HCT116 (cell line): Measurements from ENCODE around the gene TMEM271.

Experiments used
- CTCF ChIP-seq, 3 experiments: fragments of 200-600 bp in 1 of 3; sonication (generic) in 1 of 3; IDR thresholded peaks in 2 of 3; conservative IDR thresholded peaks in 1 of 3; 2 replicates each; pipeline ENCODE4 v1.5.1; 2012 to 2017; ENCODE audit warnings: low read depth in 2 of 3, low read length in 2 of 3, antibody characterized with exemption in 1 of 3, borderline replicate concordance in 1 of 3, control low read depth in 1 of 3, mild to moderate bottlenecking in 1 of 3, mixed read lengths in 1 of 3, mixed run types in 1 of 3, moderate library complexity in 1 of 3; ENCODE audit not compliant: insufficient read depth in 1 of 3
- EZH2phosphoT487 ChIP-seq: fragments of 200-600 bp; IDR thresholded peaks from 2 replicates; pipeline ENCODE4 v1.6.1; 2018; ENCODE audit warnings: antibody characterized with exemption, borderline replicate concordance
- TF ChIP-seq, protein P1 (sequence below): IDR thresholded peaks from 2 replicates; pipeline ENCODE4 v1.6.1; 2012

DNA sequence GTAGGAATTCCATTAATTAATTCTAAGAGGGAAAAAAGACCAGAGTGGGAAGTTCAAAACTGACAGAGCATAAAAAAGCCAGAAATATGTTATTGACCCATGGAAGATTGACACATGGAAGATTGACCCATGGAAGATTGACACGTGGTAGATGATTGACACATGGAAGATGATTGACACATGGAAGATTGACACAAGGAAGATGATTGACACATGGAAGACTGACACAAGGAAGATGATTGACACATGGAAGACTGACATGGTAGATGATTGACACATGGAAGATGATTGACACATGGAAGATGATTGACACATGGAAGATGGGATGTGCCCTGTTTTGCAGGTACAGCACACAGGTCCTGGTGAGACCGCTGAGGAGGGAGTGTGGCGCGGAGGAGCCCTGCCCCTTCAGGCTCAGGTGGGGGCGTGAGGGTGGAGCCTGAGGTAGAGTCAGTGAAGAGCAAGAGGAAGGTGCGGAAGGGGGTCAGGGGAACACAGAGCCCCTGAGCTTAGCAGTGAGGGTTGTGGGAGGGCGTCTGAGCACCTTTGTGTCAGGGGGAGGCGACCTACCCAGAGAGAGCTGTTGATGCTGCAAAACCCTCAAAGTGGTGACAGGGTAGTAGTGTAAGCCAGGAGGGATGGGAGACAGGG, 33.4 kb upstream of the TMEM271 start:
- TF ChIP-seq EZH2phosphoT487 = no peak
- TF ChIP-seq, protein P1, sequence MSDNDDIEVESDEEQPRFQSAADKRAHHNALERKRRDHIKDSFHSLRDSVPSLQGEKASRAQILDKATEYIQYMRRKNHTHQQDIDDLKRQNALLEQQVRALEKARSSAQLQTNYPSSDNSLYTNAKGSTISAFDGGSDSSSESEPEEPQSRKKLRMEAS = no peak
- no peak for TF ChIP-seq CTCF (IDR thresholded peaks at IDR 0.05 in 2 of 3, conservative IDR thresholded peaks at IDR 0.05 in 1 of 3; ENCODE audit: borderline replicate concordance in 1 of 3, insufficient read depth in 1 of 3, low read depth in 2 of 3, low read length in 2 of 3)
